GM06990 (cell line): Measurements from ENCODE around the gene JPH4.
"Not testable (repeated sequence)": the region's sequence is repeated elsewhere in the genome, so short reads cannot be mapped to it uniquely, and the experiment has no call there.

Experiments
- DNase-seq: peaks from one replicate; pipeline ENCODE4 v3.0.0-alpha.2; 2011; ENCODE audit not compliant: insufficient read length; ENCODE audit errors: extremely low read depth
- H3K27me3 ChIP-seq: replicated peaks from 2 replicates; pipeline ENCODE4 v1.6.0; 2011; ENCODE audit warnings: low read length; ENCODE audit not compliant: control insufficient read depth, insufficient read depth
- H3K36me3 ChIP-seq: 2 replicates; pipeline ENCODE4 v1.5.1; 2011; ENCODE audit warnings: low read length; ENCODE audit not compliant: control insufficient read depth, insufficient read depth
- H3K4me3 ChIP-seq: replicated peaks from 2 replicates; pipeline ENCODE4 v1.5.1; 2011; ENCODE audit warnings: low read depth, mild to moderate bottlenecking, control low read depth, low read length
- TF ChIP-seq, protein P1 (sequence below): IDR thresholded peaks from 2 replicates; pipeline ENCODE4 v1.5.1; 2011; ENCODE audit warnings: low read length, control low read depth, mild to moderate bottlenecking, inconsistent platforms; ENCODE audit not compliant: insufficient read depth, poor library complexity, severe bottlenecking

JPH4 gene

GRCh38 chr14:23540141-23540469 is 38.5 kb downstream of the JPH4 start:
- Histone ChIP-seq H3K27me3 (no peaks in the 10 kb centered on the region), H3K4me3 (no peak overlapping the region), H3K36me3 (no peaks in the 10 kb centered on the region)
- TF ChIP-seq, protein P1, sequence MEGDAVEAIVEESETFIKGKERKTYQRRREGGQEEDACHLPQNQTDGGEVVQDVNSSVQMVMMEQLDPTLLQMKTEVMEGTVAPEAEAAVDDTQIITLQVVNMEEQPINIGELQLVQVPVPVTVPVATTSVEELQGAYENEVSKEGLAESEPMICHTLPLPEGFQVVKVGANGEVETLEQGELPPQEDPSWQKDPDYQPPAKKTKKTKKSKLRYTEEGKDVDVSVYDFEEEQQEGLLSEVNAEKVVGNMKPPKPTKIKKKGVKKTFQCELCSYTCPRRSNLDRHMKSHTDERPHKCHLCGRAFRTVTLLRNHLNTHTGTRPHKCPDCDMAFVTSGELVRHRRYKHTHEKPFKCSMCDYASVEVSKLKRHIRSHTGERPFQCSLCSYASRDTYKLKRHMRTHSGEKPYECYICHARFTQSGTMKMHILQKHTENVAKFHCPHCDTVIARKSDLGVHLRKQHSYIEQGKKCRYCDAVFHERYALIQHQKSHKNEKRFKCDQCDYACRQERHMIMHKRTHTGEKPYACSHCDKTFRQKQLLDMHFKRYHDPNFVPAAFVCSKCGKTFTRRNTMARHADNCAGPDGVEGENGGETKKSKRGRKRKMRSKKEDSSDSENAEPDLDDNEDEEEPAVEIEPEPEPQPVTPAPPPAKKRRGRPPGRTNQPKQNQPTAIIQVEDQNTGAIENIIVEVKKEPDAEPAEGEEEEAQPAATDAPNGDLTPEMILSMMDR = no peak
- DNase-seq = no peak

DNA sequence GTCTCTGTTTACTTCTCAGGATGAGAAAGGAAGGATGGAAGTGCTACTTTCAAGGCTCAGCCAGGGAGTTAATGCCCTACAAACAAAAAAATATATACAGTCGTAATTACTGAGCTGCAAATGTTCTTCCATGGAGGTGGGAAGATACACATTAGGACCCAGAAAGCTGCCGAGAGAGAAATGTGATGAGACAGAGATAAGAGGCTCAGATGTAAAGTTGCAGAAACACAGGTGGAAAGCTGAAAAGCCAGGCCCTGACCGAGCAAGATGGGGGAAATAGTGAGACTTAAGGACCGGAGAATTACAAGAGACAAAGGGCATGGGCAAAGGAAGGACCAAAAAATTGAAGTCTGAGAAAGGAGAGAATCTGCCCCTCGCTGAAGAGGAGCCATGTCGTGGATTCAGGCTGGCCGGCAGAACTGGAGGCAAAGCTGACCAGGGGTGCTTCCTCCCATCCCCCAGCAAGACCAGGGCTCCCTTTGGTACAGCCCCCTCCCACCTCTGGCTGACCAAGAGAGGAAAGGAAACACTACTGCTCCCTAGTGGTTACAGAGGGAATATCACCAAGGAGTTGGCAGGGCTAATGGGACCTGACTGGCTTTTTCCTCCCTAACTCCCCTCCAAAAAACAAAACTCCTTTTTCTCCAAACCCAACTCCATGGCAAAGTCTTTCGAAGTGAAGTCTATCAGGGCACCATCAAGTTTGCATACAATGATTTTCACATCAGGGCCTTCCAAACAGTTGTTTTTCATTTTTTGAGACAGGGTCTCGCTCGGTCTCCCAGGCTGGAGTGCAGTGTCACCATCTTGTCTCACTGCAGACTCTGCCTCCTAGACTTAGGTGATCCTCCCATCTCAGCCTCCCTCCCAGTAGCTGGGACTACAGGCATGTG is 39.1 kb downstream of the JPH4 start:
- Histone ChIP-seq H3K4me3 (no peak overlapping the region), H3K27me3 (no peaks in the 10 kb centered on the region), H3K36me3 (no peaks in the 10 kb centered on the region)
- TF ChIP-seq, protein P1 = peak; percentile 77
- DNase-seq = no peak

GRCh38 chr14:23538785-23539184 is 39.8 kb downstream of the JPH4 start:
- DNase-seq = no peak

GRCh38 chr14:23538050-23538718 is 40.4 kb downstream of the JPH4 start:
- DNase-seq = no peak

More at GRCh38 chr14:23538785-23539184, 39.8 kb downstream of the JPH4 start:
- Histone ChIP-seq H3K27me3 (no peaks in the 10 kb centered on the region), H3K36me3 (no peaks in the 10 kb centered on the region), H3K4me3 (no peak overlapping the region)
- TF ChIP-seq, protein P1 = no peak

DNA sequence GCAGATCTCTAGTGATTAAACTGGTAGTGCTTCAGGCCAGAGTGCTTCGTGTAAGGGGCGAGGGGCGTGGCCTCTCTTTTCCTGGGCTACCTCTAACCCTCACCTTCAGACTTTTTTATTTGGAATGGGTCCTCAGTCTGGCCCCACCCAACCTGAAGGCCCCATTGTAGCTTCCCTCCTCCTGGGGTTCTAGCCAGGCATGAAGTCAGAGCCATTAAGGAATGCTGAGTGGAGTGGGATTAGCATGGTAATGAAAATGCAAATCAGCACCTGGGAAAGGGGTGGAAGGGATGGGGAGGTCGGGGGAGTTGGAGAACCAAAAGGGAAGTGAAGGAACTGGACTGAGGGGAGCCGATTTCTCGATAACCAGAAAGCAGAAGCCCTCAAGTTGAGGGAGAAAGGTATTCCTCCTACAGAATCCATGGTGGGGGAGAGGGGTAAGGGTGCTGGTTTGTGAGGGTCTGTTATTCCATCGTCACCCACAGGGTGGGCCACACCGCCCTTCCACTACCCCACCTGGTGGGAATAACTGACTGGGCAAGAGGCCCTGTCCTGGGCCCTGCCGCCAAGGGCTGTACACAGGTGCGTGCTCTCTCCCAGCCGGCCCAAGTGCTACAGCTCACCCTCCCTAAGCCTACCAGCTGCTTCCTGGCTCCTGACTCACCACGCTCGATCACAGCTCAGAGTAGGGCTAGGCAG is 41.1 kb downstream of the JPH4 start:
- Histone ChIP-seq H3K4me3 (no peak overlapping the region), H3K27me3 (no peaks in the 10 kb centered on the region), H3K36me3 (no peaks in the 10 kb centered on the region; the same call in 1 of the 2 replicates)
- TF ChIP-seq, protein P1 = no peak
- DNase-seq = no peak

More at GRCh38 chr14:23538050-23538718, 40.4 kb downstream of the JPH4 start:
- TF ChIP-seq, protein P1 = no peak
- Histone ChIP-seq H3K27me3 (no peaks in the 10 kb centered on the region), H3K4me3 (no peak overlapping the region), H3K36me3 (no peaks in the 10 kb centered on the region; the same call in 1 of the 2 replicates)

DNA sequence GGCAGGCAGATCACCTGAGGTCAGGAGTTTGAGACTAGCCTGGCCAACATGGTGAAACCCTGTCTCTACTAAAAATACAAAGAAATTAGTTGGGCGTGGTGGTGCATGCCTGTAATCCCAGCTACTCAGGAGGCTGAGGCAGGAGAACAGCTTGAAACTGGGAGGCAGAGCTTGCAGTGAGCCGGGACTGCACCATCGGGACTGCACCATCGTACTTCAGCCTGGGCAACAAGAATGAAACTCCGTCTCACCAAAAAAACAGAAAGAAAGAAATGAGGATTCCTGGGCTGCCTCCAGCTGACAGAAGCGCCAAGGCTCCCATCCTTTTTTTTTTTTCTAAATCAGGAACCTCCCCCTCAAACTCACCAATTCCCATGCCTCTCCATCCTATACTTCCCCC is 41.7 kb downstream of the JPH4 start:
- not testable (repeated sequence) for H3K27me3 ChIP-seq, H3K36me3 ChIP-seq, H3K4me3 ChIP-seq, DNase-seq
